HL-60/S4 treated with retinoic acid at 250 ng/mL for 4 days and 3 days (cell line): ENCODE results near the gene SLC24A5.

Source experiments
- in situ Hi-C: fragments of 300-500 bp; cut with MboI; formaldehyde crosslinking; loops from 2 replicates; pipeline ENCODE4 v1.7.0; 2022; ENCODE audit warnings: low sequenced_read_pairs

The SLC24A5 gene

DNA sequence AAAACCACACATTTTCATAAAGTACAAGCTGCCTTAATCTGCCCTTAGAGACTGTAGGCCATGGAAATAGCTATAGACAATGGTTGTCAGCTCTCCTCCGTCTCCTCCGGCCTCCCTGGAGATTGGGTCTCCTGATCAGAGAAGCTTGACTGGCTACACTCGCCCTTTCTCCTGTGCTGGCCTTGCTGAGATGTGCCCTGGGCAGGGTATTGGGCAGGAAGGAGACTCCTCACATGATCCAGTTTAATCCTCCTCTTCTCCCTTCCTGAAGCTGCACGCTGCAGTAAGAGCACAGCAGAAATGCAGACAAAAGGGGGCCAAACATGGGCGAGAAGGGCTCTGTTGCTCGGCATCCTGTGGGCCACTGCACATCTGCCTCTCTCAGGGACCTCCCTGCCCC is at the start of gene SLC24A5:
TSS of gene SLC24A5 (plus strand) at position 246 of the 400 bp plus-strand sequence. CDS start at position 301, 55 bp downstream.
- in situ Hi-C loops: no loop called here

DNA sequence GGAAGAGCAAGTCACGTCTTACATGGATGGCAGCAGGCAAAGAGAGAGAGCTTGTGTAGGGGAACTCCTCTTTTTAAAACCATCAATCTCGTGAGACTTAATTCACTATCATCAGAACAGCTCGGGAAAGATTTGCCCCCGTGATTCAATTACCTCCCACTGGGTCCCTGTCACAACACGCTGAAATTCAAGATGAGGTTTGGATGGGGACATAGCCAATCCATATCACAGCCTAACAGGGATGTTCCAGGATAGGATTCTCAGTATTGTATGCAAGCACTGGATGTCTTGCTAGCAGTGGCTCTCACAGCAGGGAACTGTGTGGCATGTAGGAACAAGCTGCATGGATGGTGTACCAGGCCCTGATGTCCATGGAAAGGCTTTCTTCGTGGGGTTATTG is 47.8 kb upstream of the SLC24A5 start:
- in situ Hi-C loops: no loop called here

DNA sequence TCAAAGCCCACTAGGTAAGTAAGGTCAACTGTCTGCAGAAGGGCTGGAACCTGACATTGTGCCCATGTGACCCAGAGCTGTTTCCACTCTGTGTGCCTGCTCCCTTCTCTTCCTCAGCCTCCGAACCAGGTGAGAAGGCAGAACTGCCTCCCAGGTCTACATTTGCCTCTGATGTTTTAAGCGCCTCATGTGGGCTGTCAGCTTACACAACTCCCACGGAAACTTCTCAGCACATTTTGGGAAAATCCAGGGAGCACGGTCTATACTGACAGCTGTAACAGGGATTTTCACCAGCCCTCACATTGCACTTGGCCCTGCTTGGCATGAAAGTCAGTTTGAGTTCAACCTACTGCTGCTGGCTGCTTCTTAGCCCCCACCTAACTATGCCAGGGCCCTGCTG is 46.9 kb upstream of the SLC24A5 start:
- in situ Hi-C loops: no loop called here

DNA sequence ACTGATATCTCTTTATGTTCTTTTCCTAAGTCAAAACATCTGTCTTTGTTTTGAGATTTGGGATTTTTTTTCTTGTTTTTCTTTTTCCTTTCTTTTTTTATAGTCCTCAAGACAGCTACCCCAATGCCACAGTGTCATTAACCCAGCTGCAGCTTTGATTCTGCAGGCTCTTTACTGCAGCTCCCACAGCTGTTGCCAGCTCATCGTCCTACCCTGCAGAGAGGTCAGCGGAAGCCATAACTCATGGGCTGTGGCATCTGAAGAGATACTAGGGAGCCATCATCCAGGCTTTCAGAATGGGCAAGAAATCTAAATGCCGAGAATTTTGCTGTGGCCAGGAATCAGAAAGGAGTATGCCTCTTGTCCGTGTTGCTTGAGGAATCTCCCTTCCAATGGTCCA is 44.3 kb upstream of the SLC24A5 start:
- in situ Hi-C loops: no loop called here

DNA sequence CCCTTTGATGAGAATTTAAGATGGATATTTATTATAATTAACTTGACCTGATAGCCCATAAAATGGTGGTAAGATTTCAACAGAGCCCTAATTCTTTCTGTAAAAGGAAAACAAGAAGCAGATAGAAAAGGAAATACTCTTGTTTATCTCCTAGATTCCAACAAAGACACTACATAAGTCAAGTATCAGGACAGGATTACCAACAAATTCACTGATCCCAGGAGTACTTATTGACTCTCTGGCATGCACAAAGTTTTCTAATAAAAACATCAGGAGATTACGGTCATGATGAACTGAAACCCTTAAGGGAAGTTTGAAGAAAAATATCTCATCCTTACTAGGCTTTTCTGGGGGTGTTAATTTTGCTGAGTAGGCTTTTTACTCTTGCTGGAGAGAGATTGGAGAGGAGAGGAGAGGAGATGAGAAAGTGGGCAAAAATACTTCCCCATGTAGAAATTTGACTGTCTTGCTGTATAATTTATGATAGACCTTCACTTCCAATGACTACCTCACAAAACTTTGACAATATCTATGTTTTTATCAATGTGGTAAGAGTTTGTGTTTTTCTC is 43.1 kb upstream of the SLC24A5 start:
- in situ Hi-C loops: no loop called here

DNA sequence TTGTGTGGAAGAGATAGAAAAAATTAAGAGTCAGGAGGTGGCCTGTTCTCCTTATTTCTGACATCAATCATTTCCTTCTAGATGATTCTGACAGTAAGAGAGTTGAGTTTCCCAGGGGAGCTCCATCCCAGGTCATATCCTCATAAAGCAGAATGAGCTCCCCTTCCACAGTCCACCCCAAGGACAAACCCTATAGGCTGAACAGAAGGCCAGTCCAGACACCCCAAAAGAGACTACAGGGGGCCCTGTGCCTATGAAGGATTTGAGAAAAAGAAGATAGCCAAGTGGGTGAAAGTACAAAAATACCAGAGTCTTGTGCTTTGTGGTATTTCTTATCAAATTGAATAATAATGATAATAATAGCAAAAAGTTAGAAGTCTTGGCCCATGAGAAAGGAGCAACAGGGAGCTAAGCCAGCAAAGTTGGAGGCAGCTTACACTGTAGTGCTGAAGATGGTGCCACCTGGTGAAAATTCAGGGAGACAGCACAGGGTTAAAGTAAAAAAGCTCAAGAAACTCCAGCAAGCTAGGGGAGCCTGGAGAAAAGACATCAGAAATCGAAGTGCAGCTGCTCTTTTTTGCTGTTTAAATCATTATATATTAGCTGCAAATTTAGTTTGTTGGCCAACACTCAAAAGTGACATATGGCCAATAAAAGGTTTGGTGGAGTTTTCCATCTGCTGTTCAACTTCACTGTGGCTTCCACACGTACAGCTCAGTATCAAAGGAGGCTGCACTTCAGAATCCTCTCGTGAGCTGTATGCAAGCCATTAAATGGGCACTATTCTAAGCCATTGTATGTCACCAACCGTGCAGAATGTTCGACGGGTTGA is 35.8 kb upstream of the SLC24A5 start:
- in situ Hi-C loops: no loop called here

DNA sequence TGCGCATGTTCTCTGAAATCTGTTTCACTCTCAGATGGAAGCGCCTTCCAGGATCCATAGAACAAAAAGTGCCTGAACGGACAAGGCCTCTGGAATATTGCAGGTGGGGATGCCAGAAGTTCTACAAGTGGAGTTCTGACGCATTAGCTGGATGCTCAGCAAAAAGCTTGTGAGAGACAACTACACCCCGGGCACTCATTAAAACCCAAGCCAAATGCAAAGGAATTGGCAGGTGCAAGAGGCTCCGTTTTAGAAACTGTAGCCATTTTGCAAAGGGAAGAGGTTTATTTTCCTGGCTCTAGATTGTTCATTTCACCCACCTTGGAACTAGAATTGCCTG is 35.2 kb upstream of the SLC24A5 start:
- in situ Hi-C loops: no loop called here

DNA sequence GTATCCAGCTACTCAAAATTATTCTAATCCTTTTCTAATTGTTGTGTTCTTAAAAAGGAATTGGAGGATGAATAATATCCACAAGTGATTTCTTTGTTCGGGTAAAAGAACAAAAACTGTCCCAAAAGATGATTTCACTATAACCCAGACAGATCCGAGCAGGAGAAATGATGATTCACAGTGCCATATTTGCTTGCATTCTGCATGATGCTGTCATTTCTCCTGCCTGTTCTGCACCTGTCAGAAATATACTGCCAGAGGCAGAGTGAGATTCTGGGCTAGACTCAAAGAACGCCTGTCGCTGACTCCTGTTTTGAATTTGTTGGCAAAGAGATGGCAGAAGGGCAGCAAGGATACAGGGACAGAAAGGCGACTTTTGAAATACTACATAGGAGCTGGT is 34.7 kb upstream of the SLC24A5 start:
- in situ Hi-C loops: no loop called here

DNA sequence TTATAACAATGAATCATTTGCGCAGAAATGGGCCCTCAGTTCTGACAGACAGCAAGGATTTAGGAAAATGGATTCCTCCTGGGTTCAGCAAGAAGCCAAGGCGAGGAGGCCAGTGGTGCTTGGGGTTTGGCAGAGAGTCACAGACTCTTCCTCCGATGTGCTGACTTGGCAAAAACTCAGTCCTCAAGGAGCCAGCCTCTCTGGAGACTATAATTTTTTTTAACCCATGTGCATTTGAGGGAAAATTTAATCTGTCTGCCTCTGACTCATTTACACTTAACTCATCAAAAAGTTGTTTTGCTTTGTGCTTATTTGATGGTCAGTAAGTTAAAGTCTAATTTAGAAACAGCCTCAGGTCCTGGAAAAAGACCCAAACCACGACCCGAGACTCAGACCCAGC is 34.2 kb upstream of the SLC24A5 start:
- in situ Hi-C loops: no loop called here

DNA sequence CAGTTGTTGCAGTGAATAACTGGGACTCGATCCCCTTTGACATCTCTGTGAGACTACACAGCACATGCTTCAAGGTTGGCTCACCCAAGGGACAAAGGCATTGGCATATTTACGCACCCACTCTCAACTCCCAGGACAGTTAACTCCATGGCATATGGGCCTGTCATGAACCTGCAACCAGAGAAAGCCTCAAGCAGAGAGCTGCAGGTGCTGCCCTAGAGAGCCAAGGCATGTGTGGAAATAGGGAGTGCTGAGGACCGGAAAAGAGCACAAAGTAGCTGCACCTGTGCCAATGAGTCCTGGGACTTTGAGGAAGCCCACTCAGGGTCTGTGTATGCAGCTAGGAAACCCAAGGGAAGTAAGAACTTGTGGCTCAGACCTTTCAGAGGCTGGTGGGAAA is 32.9 kb upstream of the SLC24A5 start:
- in situ Hi-C loops: no loop called here

DNA sequence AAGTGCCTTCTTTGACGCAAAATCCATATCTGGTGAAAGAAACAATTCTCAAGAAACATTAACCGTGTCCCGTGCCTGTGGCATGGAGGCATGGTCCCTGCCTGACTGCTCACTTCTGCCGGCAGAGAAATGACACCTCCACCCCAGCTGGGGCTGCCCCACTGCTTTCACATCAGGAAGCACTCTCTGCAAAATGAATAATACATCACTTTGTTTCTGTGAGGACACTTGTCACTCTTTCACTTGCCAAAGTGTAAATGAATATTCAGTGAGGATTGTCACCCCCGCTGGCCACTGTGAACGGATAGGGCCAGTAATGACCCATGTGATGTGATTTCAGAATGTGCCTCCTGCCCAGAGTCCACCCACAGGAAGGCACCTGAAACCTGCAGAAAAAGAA is 31.1 kb upstream of the SLC24A5 start:
- in situ Hi-C loops: no loop called here

DNA sequence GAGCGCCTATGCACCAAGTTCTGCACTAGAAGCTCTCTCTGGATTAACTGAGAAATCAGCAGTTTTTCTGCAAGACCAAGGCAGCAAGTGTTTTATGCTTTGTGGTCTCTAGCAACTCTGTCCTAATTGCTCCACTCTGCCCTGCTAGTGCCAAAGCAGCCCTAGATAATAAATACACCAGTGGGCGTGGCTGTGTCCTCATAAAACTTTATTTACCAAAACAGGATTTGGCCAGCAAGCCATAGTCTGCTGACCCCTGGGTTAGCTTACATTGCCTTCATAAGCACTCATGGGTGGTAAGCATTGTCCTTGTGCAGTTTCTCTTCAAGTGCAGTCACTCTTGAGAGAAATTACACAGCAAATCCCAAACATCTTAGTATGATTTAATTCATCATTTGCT is 30.7 kb upstream of the SLC24A5 start:
- in situ Hi-C loops: no loop called here

DNA sequence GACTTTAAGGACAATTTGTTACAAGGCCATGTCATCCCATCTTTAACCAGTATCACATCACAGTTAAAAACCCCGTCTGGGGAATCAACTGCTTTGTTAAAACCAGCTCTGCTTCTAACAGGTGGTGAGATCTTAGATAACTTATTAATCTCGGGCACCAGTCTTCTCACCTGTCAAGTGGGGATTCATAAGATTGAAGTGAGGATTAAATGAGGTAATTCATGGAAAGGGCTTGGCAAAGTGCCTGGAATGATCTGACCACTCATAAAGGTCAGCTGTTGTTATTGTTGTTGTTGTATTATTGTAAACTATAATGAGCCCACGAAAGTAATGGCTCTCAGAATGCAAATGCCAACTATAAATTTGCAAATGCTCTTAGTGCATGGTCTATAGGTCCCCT is 30.1 kb upstream of the SLC24A5 start:
- in situ Hi-C loops: no loop called here

DNA sequence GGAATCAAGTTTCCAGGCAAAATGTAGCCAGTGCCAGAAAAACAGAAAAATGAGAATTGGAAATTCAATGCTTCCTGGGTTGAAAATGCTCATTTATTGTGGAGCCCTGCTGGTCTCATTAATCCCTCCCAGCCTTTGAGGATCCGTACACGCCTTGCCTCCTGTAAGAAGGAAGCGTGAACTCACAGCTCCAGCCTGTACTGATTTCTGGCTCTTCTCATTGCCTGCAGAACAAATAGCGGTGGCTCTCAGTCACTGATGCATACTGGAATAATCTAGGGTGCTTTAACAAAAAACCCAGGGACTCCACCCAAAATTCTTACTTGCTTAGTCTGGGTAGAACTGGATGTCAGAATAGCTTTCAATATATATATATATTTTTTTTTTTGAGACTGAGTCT is 29.3 kb upstream of the SLC24A5 start:
- in situ Hi-C loops: no loop called here

DNA sequence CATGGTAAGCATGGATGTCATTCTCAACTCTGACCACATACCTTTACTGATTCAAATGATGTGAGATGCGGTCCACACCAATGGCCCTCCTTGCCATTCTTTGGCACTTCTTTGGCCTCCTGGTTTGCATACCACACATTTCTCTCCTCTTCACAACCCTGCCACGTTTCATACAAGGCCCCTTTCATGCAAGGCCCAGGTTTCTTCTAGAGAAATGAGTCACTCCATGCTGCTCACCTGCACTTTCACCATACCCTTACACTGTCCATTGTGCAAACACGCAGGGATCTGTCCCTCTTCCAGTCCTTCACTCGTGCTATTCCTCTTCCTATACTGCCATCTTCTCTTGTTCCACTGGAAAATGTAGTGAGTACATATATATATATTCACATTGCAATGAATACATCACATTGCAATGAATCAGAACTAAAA is 24.4 kb upstream of the SLC24A5 start:
- in situ Hi-C loops: no loop called here

DNA sequence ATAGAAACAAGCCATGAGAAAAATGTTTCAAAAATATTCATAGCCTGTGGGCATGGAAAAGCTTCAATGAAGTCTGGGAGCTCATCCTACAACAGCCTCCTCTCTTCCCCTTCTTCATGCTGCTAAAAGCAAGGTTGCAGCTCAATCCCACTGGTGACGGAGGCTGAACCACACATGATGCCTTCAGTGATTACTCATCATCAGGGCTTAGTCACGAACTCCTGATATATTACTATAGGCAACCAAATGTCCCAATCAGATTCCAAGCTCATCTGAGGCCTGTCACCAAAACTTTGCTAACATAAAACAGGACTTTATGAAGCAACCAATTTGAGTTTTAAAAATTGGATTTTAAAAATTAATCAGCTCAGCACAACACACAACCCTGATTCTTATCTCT is 24.0 kb upstream of the SLC24A5 start:
- in situ Hi-C loops: no loop called here

DNA sequence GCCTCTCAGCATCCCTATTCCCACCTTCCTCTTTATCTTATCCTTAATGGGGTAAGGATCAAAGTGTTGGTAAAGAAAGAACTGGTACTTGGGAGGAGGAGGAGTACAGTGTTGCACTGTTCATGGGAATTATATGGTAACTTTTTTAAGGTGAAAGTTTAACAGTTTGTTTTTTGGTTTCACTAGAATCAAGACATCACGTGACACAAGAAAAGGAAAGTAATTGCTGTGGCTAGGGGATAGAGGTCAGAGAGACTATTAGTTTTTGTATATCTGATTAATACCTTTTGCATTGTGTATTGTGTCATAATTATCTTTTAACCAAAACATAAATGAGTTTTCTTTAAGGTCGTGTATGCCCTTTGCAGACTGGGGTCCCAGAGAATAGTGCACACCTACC is 23.5 kb upstream of the SLC24A5 start:
- in situ Hi-C loops: no loop called here

DNA sequence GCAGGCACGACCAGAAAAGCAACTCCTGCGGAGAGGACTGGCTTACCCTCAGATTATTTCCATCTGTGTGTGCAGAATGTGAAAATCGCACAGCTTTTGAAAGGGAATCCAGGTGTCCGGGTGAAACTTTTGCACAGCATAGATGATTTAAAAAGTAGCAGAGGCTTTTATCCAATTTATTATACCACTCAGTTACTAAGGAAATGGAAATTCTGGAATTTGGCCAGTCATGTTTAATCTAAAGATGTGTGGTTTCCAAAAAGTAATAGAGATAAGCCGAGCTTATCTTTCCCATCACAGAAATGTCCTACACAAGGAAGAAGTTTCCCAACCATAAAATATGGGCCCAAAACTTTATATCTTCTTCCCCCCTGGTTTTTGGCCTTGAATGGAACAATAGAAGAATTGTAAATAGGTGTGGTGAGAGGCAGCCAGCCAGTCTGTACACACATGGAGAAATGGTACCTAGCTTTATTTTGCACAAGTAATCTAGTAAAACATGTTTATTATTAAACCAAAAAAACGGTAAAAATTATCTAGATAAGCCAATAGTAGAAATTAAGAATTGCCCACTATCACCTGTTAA is 19.3 kb upstream of the SLC24A5 start:
- in situ Hi-C loops: no loop called here

DNA sequence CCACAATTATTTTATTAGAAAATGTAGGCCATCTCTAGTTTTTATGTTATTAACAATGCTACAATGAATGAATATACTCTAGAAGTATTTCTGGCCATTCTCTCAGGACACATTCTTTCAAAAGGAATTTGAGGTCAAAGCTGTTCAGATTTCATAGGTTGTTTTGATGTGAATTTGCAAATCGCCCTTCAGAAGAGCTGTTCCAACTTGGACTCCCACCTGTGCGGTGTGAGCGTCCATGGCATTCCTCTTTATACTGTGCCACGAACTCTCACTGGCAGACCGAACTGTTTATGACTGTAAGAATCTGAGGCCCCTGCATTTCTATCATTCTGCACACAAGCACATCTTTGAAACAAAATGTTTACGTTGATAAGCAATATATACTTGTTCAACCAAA is 18.6 kb upstream of the SLC24A5 start:
- in situ Hi-C loops: no loop called here

DNA sequence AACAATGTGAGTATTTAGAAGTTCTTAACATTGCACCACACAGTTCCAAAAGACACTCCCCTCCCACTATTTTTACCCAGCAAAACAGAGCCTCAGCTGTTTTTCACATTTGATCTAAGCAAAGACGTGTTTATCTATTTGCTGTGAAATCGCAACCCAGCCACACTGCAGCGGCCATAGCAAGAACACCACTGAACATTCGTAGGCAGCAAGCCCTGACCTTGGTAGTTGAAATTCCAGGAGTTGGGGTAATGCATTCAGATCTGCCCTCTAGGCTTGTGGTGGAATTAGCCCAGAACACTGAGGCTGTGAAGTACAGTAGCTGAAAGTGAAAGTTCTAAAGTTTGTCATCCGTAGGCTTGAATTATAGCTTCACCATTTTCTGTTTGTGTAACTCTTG is 17.1 kb upstream of the SLC24A5 start:
- in situ Hi-C loops: no loop called here

DNA sequence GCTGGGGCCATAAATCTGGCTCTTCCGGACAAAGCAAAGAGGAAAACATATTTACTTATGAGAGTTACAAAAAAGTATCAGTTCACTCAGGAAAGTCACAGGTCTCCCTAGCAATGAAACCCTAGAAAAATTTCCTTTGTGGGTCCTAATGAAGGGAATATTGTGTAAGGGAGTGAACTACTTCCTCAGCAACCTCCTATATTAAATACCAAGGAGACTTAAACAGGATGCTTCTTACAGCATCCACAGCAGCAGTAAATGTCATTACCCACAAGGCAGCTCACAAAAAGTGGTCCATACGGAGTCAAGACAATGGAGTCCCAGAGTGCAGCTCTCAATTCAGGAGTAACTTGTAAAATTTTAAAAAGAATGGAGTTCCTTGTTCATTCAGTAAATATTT is 14.9 kb upstream of the SLC24A5 start:
- in situ Hi-C loops: no loop called here

DNA sequence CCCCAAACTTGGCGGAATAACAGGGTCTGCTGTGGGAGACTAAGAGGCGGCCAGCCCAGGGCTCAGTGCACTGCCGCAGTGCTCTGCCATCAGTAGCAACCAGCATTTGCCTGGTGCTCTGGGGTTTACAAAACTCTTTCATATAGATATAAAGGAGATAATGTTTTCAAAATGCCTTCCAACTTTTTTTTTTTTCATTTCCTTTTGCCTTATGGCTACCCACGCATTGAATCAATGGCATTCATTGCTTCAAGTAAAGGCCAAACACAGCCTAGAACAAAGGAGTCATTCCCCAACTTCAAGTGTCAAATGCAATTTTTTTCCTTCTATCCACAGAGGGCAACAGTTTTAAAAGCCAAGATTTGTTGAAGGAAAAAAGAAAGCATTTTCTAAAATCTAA is 11.6 kb upstream of the SLC24A5 start:
- in situ Hi-C loops: no loop called here
